ENCODE measurements around the gene BCL6.

The BCL6 gene

DNA sequence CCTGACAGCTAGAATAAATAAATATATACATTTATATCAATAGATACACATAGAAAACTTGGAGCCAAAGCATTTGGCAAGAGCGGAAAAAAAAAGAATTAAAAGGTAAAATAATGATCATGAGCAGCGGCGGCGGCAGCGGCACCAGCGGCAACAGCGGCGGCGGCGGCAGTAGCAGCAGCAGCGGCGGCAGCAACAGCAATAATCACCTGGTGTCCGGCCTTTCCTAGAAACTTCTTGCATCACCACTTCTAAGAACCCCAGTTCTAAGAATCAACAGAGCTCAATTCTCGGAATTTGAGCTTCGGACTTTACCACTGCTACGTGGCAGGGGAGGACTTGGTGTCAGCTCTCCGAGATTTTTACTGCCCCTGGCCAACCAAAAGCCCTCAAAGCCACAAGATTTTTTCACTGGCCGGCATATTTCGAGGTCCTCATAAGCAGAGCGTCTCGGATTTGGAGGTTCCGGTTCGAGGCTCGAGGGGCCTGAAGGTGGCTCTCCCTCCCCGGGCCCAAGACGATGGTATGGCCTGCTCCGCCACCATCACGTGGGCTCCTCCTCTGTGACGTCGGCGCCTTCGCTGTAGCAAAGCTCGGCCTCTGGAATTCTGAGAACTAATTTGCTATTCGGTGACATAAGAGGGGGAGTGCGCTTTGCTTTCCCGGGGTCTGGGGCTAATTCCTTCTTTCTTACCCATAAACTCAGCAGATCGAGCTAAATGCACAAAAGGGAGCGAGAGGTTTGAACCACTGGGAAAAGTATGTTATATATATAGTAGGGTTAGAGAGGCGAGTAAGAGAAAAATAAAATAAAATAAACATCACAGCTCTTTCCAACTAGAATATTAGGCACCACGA lies at the start of gene BCL6:
Gene BCL6 (minus strand): TSS at position 268 of the 858 bp plus-strand sequence. CDS start 11,775 bp downstream, outside the sequence.
- peak; percentile 96 for DNase-seq (ENCODE audit: low spot score)

DNA sequence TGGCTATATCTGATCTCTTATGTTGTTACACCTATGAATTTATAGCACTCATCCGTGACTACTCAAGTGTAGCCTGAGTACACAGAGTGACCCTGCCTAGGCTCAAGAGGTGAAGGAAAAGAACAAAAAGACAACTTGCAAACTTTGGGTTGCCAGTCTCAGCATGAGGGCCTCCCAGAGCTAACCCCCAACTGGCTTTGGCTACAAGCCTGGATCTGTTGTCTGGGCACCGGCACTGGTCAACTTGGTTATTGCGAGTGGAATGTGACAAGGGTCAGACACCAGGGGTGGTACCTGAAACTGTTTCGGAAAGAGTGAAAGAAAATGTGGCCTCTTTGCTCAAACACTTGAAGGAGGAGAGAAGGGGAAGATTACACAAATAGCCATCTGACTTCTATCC lies 49.5 kb upstream of the BCL6 start:
- no peak for DNase-seq (ENCODE audit: low spot score)

DNA sequence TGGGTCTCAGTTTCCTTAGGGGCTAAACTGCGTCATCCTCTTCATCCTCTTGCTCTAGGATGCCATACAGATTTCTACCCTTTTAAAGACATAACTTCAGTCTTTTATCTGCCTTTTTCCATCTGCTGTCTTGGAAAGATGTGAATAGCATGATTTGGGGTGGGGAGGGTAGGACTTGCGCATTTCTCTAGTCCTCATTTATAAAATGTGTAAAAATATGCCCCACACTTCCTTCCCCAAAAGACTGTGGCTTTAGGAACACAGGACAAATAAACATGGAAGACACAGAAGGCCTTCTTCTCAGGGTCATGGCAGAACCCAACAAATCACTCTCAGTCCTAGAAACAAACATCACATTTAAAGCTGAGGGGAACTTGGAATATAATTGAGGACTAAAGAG lies 48.4 kb upstream of the BCL6 start:
- DNase-seq (ENCODE audit: low spot score): no peak

DNA sequence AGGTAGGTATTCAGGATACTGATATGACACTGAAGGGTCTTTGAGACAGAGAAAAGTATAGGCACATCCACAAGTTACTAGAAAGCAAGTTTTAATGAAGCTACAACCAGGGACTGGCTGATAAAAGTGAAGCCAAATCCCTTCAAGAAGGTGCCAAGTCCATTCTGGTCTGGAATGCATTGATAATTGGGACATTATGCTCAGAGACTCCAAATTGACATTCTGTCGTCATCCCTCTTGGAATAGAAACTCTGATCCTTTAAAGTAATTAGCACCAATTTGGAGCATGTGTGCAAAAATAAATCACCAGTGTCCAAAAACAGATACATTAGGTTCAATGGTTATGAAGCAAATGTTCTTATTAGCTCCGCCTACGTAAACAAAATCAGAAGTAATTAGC lies 47.3 kb upstream of the BCL6 start:
- no peak for DNase-seq (ENCODE audit: low spot score)

DNA sequence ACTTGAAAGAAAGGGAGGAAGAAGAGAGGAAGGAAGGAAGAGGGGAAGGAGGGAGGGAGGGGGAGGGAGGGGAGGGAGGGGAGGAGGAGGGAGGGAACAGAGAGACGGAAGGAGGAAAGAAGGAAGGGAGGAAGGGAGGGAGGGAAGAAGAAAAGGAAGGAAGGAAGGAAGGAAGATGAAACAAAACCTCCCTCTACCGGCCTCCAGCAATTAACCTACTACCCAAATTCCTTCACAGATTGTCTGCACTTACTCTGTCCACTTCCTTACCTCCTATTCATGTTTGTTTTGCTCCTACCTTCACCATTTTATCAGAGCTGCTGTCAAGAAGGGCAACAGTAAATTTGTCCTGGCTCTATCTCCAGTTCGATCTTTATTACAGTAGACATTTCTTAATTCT lies 44.6 kb upstream of the BCL6 start:
- DNase-seq (ENCODE audit: low spot score): no peak

DNA sequence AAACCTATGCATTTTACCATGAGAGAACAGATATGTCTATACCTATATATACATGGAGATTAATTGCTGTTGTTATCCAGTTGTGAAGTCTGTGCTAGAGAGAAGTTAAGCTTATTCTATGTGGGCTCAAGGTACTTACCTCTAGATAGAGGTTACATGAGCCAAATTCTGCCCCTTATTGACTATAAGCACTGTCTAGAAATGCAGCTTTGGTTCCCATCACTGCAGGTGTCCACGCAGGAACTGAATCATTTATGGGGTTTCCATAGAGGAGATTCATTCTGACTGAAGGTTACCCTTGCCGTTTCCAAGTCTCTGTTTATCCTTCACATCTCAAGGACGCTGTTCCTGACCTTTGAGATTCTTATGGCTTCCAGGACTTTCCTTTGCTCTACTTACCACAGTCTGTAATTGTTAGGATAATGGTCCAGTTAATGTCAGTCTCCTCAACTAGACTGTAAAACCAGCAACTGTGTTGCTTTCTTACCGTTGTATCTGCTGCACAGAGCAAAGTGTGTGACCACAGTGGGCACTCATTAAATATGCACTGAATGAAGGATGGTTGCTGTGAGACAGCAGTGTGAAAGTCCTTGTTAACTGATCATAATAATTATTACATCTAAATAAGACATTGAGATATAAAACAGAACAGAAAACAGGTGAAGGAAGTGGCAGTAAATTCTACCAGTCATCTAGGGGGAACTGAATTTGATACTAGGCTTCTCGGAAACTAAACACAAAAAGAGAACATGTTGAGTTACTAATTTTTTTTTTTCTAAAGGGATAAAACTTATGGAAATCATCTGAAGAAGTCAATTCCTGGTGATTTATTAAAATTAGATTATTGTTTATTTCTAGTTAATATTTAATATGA lies 44.0 kb upstream of the BCL6 start:
- DNase-seq (ENCODE audit: low spot score): no peak

DNA sequence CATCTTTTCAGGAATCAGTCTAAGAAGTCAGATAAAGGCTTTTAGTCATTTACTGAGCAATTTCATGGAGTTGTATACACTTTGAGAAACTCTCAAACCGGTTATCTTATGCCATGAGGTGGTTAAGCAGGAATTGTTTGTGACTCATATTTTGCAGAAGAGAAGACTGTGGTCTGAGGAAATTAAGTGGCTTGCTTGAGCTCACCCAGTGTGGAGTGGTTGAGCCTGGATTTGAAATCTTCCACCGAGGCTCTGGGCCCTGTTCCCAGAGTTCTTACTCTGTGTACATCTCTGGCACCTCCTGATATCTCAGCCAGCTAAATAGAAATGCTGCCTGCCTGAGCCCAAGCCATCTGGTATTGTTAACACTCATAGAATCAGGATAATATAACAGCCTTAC lies 37.8 kb upstream of the BCL6 start:
- no peak for DNase-seq (ENCODE audit: low spot score)

DNA sequence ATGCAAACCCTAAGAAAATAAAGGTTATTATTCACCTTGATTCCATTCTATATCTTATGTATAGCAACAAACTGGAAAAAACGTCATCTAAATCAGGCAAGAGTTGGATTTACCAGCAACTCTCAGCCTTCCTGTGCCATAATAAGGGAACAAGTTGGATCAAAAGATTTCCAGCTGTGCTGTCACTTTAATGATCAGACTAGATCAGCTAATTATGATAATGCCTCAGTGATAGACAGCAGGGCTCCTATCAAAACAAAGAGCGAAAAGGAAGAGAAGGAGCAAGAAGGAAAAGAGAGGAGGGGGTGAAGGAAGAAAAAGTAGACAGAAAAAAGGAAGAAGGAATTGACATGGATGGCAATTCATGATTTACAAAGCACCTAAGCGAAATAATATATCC lies 36.7 kb upstream of the BCL6 start:
- no peak for DNase-seq (ENCODE audit: low spot score)

DNA sequence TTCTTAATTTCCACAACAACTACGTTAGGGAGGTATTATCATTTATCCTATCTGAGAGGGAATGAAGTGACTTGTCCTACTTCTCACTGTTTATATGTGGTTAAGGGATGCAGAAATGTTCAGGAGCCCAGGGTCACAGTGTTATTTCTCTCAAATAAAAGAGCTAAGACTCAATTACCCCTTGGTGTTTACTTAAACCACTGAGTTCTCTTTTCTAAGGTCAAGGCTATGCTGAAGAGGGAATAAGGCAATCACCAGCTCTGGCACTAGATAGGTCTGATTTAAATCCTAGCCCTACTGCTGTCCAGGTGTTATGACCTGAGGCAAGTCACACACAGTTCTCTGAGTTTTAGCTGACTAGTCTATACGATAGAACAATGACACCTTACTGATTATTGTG lies 35.7 kb upstream of the BCL6 start:
- DNase-seq (ENCODE audit: low spot score): no peak

DNA sequence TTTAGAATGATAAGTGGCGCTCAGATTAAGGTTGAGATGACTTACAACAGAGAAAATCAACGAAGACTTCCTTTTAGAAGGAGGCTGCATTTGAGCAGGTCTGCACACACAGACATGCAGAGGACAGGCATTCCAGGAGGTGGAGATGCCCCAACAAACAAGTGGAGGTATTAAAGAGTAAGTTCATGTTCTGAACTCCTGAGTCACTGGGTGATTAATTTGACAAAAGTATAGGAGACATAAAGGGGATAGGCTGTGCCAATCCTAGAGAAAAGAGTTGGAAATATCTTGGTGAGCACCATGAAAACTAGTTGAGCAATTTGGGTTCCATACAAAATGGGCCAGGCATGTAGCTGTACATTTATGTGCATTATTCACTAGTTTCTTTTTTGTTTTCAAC lies 33.5 kb upstream of the BCL6 start:
- no peak for DNase-seq (ENCODE audit: low spot score)

DNA sequence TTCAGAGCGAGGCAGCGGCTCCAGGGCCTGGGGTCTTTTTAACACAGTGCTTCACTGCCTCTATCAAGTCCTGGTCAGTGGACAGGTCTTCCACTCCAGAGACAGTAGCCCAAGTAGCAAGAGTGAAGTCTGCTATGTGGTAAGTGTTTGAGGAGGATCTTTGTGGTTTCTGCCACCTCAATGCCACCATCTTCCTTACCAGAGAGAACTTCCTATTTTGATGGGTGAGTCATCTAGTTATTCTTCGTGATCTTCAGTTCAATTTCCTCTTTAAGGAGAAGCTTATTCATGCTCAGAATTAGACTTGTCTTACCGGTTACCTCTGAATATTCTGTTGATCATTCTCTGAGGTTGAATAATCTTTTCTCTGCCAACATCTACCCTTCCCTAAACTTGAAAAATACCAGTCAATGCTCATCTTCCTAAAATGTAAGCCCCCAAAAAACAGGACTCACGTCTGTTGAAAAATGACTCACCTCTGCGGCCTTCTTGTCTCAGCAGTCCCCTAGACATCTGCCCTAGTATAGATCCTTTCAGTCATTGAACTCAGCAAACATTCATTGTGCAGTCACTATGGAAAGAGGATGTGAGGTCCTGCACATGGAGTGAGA lies 32.2 kb upstream of the BCL6 start:
- DNase-seq (ENCODE audit: low spot score): peak; percentile 7

DNA sequence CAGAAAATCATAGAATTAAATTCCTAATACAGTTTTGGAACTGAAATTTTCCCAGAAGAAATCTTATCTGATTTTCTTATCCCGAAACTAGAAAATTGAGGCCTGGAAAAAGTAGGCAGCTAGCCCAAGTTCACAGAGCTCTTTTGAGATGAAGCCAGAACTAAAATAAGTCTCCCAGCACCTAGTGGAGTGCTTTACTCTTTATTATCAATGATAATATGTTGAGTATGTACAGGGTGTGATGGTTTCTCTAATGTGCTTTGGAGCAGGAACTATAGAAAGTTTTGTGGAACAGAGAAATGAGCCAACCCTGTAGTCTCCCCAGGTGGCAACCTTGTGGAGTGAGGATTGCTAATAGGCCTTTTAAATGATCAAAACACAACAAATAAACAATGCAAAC lies 30.3 kb upstream of the BCL6 start:
- DNase-seq (ENCODE audit: low spot score): no peak

DNA sequence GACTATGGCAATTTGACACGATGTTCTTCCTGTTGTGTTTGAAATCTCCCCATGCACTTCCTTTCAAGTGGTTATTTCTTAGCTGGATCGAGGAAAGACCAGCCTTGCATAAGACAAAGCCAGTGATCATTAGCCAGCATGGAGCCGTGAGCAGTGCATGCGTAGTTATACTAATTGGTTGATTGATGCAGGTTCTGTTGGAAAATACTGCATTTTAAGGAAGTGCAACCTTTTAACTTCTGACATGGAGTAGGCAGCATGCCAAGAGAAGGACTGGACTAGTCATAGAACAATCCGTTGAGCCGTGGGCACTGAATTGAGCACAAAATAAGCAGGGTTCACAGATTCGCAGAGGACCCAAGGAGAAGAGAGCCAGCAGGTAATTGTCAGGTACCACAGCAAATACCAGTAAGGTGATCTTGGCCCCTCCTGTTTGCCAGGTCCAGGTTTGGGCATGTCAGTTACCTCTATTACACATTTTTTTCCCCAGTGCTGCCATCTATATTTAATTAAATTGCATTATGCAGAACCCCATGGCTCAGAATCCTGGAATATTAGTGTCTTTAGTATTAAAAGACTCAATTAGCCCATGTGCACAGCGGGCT lies 29.0 kb upstream of the BCL6 start:
- no peak for DNase-seq (ENCODE audit: low spot score)

DNA sequence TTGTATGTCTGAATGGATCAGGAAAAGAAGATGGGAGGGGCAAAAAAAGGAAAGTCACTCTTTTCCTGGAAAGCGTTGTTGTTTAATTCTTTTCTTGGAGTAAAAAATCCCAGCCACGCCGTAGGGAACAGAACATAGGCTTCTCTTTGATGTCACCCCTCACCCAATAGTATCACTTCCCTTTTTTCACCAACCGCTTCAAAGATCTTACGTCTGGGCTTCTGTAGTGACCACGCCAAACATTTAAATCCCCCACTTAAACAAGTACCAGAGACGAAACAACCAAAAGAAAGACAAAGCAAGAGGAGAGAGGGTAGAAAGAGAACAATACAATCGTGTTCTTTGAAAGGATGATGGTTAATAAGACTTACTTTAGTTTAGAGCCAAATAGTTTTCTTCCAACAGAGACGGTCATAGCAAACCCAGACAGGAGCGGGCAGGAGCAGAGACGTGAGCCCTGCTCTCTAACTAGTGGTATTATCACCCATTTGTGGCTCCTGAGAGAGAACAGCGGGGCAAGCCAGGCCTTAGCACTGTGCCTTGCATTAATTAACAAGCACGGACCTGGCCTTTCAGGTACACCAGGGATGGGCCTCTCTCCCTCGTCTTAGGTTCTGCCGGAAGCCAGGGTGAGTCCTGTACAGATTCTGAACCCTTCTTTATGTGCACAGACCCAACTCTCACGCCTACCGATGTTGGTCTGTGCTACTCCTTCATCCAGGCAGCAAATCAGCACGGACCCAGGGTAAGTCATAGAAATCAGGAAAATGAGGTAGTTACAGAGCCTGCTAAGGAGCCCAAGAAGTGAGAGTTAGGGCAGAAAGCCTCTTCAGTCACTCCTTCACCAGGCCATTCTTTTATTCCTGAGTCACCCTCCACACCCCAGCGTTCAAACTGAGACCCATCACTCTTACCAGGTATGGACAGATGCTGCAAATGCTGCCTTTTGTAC lies 28.2 kb upstream of the BCL6 start:
- no peak for DNase-seq (ENCODE audit: low spot score)

DNA sequence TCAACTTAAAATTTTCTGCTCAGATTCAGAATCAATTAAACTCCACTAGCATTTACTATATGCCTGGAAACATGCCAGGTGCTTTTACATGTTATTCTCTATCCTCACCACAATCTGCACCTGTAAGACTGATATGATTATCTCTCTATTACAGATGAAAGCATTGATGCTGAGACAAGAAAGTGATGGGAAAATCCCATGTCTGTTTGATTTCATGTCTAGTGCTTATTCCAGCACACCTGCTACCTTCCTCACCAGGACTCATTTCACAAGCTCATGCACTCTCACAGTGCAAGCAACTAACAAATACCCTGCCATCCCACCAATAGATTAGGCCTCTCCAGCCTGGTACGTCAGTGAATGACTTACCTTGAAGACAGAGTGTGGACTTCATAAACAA lies 25.0 kb upstream of the BCL6 start:
- DNase-seq (ENCODE audit: low spot score): no peak

DNA sequence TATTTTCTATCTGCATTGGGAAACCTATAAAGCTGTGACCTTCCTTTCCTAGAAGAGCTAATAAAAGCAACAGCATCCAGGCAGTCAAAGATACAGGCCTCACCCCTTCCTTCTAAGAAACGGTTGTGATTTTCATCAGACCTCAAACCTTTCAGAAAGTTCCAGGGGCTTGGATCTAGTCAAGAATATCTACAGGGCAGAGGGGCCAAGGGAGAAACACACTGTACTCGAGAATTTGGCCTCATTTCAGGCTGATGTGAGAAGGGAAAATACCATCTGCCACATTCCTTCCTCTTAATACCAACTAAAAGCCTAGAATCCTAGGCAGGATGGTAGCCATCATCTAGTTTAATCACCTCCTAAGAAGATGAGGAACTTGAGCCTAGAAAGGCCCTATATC lies 24.5 kb upstream of the BCL6 start:
- no peak for DNase-seq (ENCODE audit: low spot score)

DNA sequence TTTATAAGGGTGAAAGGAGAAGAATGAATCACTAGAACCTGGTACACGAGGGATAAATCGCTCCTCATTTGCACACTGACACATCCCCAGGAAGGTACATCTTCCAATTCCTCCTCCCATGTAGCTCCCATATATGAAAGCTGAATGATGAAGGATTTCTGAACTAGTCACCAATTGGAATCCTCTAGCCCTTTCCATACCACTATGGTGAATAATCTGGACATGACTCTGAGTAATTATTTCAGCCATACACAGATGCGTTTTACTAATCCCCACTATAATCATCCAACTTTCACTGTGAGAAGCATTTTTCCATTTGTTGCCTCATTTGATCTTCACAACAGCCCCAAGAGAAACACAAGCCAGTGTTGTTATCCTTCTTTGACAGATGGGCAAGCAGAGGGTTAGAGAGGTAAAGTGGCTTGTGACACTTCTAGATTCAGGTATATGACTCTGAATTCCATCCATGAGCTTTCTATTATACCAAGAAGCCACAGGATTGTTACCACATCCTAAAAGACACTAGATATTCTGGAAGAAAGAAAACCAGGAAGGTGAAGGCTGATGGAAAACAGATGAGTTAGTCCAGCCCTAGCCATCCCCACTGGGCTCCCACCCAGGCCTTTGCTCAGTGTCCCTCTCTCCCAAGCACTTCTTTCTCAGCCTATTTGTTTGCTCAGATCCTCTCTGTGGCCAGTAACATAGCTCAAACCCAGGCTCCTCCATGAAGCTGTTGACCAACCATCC lies 22.2 kb upstream of the BCL6 start:
- DNase-seq (ENCODE audit: low spot score): no peak

DNA sequence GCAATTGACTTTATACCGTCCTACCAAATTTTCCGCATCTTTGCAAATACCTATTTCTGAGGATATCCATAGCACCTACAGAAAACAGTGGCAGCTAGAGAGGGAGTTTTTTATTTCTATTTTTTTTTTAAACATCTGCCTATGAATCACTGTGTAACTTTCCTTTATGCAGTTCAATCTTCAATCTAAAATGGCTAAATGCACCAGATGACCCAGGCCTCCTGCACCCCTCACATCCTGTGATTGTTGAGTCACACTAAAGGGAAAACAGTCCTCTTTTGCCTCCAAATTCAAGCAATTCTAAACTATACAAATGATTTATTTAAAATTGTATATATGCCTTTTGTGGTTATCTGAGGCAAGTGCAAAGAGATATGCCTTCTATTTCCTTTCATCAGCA lies 20.1 kb upstream of the BCL6 start:
- DNase-seq (ENCODE audit: low spot score): no peak

DNA sequence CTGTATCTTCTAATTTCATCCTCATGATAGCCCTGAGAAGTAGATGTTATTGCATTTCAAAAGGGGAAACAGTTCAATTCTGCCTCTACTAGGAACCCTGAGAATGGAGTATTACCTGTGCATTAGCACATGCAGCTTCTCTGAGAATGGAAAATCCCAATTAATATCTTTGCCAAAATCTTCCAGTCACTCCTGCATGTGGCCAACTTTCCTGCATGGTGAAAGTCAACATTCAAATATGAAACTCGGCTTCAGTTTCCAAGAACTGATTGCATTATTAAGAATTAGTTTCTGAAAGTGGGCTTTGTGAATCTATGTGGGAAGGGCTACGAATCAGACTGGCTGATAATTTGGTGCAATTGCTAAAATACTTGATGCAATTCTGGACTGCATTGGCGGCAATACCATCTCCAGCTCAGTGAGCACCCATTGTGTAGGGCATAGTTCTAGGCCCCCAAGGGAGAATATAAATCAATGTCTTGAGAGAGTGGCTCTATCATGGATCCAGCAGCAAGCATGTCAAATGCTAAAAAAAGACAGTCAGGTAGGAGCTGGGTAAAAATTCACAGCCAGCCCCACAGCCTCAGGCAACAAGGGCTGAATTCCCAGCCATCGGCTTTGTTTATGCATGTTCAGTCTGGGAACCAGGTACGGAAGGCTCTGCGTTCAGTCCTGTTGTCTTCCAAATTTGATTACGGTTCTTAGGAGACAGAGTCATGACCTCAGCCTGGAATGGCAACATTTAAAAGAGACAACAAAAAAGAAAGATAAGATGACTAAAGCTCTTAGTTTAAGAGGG lies 18.8 kb upstream of the BCL6 start:
- DNase-seq (ENCODE audit: low spot score): no peak

DNA sequence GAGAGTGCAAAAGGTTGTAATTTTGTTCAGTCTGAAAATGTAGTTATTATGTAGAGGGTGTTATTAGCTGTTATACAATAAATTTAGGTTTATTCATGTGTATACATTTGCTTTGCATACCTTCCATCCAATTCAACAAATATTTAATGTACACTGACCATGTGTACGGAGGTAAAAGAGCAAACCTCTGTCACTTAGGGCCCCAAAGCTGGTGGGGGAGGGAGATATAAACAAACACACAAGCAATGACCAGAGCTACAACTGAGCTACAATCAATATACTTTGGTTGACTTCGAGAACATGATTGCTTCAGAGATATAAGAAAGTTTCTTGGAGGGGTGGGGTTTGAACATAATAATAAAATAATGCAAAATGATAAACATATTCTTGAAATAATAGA lies 17.5 kb upstream of the BCL6 start:
- DNase-seq (ENCODE audit: low spot score): no peak
